SH-SY5Y (cell line): ENCODE data around the gene PRDM11.

Experiments
- GATA2 ChIP-seq: IDR thresholded peaks from 2 replicates; pipeline ENCODE4 v1.6.1; 2011; ENCODE audit warnings: mild to moderate bottlenecking, low read depth, low read length
- GATA3 ChIP-seq: IDR thresholded peaks from 2 replicates; pipeline ENCODE4 v1.6.1; 2011; ENCODE audit warnings: low read depth, mild to moderate bottlenecking, low read length, moderate library complexity

The PRDM11 gene

DNA sequence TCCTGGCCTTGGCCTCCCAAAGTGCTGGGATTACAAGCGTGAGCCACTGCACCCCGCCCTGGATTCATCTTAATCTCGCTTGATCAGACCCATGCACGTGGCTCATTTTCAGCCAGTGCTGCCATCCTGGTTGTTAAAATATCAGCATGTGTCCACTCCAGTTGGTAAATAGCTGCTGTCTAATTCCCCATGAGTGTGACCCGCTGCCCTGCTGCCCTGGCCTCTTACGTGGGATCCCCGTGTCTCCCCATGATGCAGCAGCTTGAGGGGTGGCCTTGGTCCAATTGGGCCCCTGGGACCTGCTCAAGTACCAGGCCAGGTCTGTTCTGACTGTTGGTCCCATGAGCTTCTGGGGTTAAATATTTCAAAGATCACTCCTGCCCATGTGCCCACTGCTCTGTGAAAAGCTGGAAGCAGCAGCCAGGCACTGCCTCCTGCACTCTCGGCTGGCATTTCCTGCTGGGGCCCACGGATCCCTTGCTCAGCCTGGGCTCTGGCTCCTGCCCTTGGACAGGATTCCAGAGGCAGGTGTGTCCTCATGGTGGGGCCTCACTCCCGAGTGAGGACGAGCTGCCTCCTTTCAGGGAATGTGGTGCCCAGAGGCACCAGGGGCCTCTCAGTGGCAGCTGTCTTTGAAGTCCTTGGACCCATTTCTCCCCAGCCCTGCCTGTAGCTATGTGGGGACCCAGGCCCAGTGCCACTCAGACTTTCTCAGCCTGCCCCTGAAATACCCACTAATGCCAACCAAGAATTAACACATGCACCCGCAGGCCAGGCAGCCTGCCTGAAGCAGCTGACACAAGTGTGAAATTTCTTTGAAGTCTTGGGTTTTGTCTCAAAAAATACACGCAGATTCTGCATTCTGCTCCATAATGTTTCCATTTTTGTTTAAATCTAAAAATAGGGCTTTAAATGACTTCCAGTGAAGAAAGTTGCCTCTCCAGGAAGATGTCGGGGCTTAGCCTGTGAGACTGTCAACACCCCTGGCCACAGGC, 38.1 kb upstream of the PRDM11 start:
- TF ChIP-seq GATA3 (no peak), GATA2 (no peak)

DNA sequence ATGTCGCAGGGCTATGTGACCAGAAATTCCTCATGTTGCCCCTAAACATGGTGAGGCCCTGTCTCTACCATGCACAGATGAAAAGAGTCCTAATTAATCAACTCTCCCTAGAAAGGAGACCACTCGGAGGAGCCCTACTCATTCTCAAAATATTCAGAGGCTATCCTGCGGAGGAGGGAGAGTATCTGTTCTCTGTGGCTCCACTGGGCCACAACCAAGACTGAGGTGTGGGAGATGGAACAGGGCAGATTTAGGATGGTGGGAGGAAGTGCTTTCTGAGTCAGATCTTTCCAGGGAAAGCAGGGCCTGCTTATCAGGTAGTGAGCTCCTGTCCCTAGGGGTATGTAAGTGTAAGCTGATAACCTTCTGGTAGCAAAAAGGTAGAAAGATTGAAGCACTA, 37.0 kb upstream of the PRDM11 start:
- TF ChIP-seq GATA3 (no peak), GATA2 (no peak)

DNA sequence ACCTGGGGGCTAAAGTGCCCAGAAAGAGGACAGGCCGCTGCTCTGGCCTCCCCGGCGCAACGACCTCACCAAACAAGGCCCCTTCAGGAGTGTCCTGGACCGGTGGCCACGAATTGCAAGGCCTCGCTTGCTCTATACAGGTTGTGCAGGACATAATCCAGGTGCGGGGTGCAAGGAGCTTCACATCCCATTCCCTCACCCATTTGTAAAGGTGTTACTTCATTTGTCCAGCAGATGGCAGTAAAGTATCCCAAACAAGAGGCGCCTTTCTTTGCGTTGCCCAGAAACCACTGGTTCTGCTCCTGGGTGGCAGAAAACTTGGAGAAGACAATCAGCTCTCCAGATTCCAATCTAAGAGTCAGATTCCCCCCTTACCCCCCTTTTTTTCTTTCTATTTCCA, 35.9 kb upstream of the PRDM11 start:
- TF ChIP-seq GATA3 (no peak), GATA2 (no peak)

DNA sequence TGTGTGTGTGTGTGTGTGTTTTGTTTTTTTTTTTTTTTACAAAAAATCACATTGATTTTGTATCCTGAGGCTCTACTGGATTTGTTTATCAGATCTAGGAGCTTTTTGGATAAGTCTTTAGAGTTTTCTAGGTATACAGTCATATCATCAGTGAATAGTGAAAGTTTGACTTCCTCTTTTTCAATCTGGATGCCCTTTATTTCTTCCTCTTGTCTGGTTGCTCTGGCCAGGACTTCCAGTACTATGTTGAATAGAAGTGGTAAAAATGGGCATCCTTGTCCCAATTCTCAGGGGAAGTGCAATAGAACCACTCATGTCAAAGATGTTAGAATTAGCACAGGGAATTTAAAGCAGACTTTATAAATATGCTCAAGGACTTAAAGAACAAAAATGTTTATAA, 32.6 kb upstream of the PRDM11 start:
- no peak for TF ChIP-seq GATA2
- no peak for TF ChIP-seq GATA3

DNA sequence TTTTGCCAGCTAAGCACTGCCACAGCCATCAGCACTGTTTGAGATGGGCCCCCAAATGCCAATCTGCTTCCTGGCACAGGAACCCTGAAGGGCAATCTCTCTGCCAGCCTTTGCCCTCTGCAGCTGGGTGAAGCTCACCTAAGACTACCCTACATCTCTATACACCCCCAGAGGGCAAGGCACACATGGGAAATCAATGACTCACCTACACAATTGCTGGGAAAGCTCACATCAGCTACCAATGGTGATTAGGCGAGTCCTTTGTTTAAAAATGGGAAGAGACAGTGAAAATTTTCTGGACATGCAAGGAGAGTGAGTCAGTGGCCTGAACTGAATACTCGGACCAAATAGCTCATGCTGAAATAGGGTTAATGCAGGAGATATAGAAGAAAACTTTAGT, 12.6 kb upstream of the PRDM11 start:
- TF ChIP-seq GATA2 (no peak), GATA3 (no peak)

DNA sequence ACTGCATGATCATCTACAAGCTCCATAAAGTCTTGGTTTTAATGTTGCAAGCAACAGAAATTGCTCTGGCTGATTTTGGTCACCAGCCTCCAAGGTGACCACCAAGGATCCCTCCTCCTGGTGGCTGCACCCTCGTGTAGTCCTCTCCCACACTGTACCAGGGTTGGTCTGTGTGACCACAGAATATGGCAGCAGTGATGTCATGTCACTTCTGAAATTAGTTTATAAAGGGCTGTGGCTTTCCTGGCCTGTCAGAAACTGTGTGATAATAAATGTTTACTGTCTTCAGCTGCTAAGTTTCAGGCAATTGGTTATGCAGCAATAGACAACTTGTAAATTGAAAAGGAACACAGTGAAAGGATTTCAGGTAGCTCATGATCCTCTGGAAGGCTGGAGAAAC, 5.3 kb upstream of the PRDM11 start:
- TF ChIP-seq GATA3, result no peak
- no peak for TF ChIP-seq GATA2

DNA sequence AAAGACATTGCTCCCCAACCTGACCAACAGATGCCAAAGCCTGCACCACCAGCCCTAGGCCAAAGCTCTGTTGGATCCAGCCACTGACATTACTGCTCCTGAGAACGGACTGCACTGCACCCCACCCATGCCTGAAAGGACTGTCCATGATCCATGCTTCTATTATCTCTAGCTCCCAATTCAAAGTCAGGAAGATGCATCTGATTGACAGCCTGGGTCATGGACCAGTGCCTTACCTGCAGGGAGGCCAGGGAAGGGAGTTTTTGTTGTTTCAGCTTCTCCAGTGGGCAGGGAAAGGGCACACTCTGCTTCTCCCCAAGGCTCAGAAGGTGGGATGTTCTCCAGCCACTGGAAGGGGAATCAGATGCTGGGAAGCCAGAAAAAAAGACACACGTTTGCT, 4.8 kb upstream of the PRDM11 start:
- TF ChIP-seq GATA3 (no peak), GATA2 (no peak)

DNA sequence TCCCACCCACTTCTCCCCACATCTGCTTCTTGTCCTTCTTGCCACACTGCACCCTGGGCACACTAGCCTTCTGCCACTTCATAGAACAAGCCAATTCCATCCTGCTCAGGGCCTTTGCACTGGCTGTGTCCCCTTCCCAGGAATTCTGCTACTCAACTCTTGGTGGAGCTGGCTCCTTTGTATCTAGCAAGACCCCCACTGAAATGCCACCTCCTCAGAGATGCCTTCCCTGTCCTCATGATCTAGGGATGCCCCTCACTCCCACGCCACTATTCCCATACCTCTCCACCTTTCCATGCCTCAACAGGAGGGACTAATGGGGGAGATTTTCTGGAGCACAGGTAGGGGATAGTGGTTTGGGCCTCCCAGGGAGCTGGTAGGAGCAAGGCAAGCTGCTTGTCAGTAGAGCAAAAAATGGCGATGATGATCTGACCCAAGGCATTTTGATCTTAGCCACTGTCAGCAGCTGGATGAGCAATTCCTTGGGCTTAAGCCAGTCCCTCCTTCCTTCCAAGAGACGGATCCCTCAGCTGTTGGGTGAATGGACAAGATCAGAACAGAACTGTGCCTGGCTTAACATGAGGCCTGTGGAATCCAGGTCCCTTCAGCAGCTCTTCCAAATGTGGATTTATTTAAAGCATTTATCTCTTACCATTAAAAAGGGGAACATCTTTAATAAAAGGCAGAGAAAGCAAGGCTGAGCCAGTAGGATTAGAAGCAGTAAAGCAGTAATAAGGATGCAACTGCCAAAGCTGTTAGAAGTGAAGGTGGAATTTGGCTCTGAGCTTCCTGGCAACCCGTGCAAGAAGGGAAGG, 4.0 kb upstream of the PRDM11 start:
- TF ChIP-seq GATA2 (no peak), GATA3 (no peak)

DNA sequence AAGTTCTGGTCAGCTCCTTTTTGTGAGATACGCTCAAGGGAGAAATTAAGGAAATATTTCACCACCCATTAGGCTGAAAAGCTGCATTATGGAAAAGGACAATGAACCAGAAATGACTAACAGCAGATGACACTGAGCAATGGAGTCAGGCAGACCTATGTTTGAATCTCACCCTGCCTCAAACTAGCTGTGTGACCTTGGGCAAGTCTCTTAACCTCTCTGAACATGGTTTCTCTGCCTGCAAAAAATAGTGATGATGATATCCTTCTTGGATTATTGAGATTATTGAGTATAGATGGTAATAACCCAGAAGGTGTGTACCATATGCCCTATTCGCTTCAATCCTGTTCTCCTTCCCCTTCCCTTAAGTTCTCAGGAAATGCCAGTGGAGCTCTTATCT, 2.9 kb upstream of the PRDM11 start:
- TF ChIP-seq GATA3 (no peak), GATA2 (no peak)

DNA sequence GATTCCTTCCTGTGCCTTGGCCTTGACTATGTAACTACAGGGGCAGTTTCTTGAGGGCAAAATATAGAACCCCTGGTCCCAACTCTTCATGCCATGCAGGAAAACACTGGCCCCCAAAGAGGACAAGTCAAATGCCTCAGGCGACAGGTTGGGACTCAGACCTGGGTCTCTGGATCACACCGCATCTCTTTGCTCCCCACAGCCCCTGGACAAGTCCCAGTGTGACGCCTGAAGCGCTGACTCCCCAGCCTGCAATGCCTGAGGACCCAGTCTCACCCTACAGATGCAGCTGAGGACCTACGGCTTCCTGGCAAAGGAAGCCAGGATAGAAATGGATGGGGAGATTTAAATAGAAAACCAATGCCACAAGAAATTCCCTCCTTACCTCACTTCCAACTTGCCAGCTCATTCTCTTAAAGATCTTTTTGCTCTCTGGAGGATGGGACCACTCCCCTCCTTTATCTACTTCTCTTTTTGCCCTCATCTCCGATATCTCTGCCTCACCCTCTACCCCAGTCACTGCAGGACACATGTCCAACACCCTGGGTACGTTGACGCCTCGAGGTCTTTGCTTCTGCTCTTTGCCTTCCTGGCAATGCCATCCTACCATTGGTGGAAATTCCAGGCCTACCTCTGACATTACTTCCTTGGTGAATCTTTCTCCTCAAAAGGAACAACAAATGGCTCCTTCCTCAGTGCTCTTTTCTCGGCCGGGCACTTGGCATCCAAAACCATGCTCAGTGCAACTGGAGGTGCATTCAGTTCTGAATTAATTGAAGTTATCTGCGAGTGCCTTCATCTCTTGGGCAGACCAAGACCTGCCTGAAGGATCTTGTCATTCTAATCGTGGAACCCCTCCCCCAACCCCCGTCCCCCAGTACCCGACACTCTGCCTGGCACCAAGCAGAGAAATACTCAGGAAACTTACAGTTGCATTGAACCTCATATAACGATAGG, 2.0 kb upstream of the PRDM11 start:
- no peak for TF ChIP-seq GATA2
- TF ChIP-seq GATA3, result no peak

DNA sequence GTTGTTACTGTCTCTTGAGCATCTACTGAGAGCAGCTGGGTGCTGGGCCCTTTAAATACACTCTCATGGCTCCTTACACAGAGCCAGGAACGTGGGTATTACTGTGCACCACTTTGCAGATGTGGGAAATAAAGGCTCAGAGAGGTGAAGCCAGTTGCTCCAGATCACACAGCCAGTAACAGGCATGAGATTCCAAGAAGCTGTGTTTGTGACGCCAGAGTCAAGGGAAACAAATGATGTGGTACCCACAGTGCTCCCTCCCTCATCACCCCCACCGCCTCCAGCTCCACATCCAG, 1.4 kb upstream of the PRDM11 start:
- TF ChIP-seq GATA3, result no peak
- TF ChIP-seq GATA2, result no peak

DNA sequence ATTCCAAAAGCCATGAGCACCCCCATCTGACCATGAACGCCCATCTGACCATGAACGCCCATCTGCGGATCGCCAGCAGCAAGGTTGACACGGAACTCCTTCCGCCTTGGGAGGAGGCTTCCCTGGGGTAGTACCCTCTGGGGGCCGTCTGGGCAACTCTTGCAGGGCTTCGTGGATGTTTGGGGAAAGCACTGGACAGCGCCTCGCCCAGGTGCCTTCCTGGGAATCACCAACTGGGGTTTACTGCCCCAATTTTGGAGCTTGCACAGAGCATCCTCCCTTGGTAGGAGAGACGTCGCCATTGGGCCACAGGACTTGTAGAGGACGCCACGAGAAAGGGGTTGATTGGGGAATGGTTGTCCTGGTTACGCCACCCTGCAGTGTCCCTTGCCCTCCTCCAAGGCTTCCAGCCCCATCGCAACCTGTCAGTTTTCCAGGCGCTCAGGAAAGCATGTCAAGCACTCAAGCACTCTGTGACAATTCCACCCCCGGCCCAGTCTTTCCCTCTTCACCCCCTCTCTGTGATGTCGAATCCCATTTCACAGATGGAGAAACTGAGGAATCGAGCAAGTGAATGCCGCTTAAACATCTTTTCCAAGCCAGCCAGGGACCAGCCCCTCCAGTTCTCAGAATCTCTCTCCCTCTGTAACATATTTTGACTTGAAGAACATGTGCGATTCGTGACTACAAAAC, 914 bp upstream of the PRDM11 start:
- no peak for TF ChIP-seq GATA2
- TF ChIP-seq GATA3, result no peak

DNA sequence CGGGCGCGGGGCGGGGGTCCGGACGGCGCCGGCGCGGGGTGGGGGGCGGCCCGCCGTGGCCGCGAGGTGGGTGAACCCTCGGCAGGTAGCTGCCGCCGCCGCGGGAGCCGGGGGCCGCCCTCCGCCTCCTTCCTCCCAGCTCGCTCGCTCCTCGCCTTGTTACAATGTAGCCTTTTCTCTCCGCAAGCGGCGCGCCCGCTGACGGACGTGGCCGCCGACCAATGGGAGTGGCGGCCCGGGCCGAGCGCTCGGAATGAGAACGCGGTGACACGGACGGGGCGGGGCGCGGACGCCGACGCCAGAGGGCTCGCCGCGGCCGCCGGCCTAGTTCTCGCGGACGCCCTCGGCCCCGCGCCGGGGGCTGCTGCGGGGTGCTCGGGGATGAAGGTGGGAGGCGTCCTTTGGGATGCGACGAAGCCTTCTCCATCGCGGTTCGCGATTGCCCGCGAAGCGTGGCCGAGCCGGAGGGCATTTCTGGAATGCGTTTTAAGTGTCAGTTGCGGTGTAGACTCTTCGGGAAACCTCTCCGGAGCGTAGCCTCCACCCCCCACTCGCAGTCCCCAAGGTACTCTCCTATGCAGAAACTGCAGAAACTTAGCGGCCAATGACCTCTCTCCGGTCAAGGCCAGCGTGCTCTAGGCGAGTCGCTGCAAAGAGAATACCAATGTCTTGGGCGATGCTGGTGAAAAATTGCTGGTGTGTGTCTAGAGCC, 734 bp downstream of the PRDM11 start:
- TF ChIP-seq GATA3 (no peak), GATA2 (no peak)
